NCI-H2029 (cell line): ENCODE measurements around the gene TMTC1.

Experiments
- DNase-seq: peaks from one replicate; lab custom pipeline; 2025; lab: John Stamatoyannopoulos, UW

TMTC1 gene

DNA sequence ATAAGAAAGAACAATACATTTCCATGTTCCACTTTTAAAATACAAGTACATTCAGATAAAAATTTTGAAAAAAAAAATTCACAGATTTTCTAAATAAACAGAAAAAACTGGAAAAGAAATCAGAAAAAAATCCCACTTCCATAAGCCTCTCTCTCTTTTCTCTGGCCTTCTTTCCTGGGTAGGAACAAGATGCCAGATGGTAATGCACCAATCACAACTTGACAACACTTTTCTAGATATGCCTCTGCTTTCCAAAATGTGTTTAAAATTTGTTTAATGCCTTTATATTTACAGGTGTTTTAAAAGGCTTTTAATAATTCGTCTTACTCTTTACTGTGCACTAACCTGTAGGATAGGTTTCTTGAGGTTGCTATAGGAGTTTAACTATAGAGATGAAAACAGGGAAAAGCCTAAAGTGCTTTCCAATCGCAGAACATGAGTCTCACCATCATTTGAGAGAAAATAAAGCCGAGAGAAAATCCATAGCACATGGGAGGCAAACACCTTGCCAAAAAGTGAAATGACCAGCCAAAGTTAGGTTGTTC, 74.2 kb downstream of the TMTC1 start:
- DNase-seq = no peak

GRCh38 chr12:29709054-29709453, 74.7 kb downstream of the TMTC1 start:
- no peak for DNase-seq

GRCh38 chr12:29707846-29708245, 75.9 kb downstream of the TMTC1 start:
- DNase-seq = no peak

DNA sequence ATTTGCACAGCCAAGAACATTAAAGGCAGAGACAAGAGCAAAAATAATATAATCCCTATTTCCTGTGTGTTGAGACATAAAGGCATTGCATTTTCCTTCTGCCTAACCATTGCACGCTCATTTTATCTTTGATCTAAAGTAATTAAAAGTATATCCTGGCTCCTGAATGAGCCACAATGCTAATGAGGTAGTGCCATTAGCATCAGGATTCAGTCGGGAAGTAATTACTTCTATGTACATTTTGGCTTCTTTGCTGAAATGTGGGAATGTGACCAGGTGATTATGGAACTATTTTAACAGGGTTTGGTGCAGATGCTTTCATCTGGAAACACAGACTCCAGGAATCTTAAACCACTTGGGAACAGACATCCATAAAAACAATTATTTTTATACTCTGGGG, 77.4 kb downstream of the TMTC1 start:
- no peak for DNase-seq

GRCh38 chr12:29703528-29703927, 80.2 kb downstream of the TMTC1 start:
- no peak for DNase-seq

- DNase-seq = no peak
Measured at GRCh38 chr12:29702972-29703371, 80.8 kb downstream of the TMTC1 start.

DNA sequence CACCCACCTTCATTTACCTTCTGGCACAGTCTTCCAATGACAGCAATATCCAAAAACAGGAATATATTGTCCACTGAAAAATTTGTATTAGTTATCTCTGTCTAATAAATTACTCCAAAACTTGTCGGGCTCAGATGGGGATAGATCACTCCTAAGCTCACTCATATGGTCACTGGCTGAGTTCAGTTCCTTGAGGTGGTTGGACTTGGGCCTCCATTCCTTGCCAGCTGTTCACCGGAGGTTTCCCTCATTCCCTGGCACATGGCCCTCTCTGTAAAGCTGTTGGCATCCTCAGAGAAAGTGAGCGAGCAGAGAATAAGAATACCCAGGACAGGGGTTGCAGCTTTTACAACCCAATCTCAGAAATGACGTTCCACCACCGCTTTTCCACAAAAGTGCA, 81.5 kb downstream of the TMTC1 start:
- DNase-seq = no peak

DNA sequence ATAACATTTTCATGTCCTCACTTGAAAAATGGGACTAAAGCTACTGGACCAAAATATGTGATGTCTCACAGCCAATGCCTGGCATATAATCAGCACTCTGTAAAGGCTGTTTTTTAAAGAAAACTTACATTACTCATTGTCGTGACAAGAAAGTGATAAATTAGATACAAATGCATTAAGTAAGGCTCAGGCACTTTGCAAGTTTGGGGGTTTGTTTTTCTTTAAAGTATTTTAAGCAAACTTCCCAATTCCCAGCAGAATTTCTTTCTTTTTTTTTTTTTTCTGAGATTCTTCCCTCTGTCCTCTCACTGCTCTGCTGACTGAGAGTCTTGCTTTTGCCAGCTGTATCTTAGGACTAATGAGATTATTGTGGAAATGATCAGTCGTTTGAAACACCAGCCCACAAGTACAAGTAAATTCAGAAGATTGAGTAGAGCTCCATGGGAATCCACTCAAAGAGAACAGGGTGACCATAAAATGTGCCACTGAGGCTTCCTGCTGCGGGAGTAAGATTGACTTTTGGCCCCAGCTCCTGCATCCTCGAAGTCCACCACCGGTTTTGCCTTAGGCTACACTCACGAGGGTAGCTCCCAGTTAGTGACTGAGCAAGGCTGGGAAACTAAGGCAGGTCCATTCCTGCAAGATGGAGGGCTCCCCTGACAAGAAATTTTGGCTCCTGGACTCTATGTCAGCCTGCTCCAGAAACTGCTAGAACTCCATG, 82.8 kb downstream of the TMTC1 start:
- no peak for DNase-seq

GRCh38 chr12:29698756-29699155, 85.0 kb downstream of the TMTC1 start:
- no peak for DNase-seq

GRCh38 chr12:29695800-29696199, 87.9 kb downstream of the TMTC1 start:
- no peak for DNase-seq

DNA sequence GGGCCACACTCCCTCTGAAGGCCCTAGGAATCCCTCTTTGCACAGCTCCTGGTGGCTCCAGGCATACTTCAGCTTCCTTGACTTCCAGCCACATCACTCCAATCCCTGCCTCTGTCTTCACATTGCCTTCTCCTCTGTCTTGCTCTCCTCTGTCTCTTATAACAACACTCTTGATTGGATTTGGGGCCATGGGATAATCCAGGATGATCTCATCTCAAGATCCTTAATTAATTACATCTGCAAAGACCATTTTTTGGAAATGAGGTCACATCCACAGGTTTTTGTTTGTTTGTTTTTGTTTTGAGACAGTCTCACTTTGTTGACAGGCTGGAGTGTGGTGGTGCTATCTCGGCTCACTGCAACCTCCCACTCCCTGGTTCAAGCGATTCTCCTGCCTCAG, 88.7 kb downstream of the TMTC1 start:
- no peak for DNase-seq

GRCh38 chr12:29694002-29694401, 89.7 kb downstream of the TMTC1 start:
- DNase-seq = no peak

GRCh38 chr12:29692237-29692636, 91.5 kb downstream of the TMTC1 start:
- no peak for DNase-seq

- no peak for DNase-seq
Measured at GRCh38 chr12:29691161-29691854, 92.4 kb downstream of the TMTC1 start.

DNA sequence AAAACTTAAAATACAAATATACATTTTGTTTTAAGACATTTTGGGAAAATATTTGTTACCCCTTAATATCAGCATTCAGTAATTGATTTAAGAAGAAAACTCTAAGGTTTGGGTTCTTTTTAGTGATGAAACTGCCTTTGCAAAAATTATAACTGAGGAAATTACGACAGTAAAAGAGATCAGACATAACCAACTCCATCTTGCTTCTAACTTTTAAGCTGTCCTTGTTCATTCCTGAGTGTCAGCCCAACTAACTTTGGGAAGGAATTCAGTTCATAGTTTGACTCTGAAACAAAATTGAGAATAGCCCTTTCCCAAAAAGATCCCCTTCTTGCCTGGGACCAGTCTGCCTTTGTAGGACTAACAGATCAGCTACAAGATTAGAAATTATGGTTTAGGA, 93.0 kb downstream of the TMTC1 start:
- DNase-seq = no peak

DNA sequence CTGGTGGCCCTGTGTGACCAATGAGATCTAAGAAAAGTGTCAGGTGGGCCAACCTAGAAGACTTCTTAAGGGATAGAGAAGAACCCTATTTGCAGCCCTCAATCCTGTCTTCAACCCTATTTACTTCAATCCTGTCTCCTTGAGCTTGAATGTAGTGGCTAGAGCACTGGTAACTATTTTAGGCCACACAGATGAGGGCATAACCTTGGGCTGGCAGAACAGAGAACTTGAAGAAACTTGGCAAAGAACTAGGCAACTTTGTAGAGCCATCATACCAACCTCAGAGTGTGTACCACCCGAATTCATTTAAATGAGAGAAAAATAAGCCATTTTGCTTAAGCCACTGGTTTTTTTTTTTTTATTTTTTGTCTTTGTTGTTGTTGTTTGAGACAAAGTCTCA, 94.8 kb downstream of the TMTC1 start:
- no peak for DNase-seq

DNA sequence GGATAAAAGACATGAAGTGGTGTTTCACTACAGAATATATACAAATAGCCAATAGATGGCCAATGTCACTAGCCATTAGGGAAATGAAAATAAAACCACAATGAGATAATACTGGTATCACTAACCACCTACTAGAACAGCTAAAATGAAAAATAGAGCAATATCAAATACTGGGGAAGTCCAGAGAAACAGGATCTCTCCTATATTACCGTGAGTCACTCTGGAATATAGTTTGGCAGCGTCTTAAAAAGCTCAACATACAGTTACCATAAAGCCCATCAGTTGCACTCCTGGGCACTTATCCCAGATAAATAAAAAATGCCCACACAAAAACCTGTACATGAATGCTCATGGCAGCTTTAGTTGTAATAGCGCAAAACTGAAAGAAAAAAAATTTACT, 101.7 kb downstream of the TMTC1 start:
- DNase-seq = no peak

GRCh38 chr12:29681370-29681769, 102.4 kb downstream of the TMTC1 start:
- DNase-seq = no peak

DNA sequence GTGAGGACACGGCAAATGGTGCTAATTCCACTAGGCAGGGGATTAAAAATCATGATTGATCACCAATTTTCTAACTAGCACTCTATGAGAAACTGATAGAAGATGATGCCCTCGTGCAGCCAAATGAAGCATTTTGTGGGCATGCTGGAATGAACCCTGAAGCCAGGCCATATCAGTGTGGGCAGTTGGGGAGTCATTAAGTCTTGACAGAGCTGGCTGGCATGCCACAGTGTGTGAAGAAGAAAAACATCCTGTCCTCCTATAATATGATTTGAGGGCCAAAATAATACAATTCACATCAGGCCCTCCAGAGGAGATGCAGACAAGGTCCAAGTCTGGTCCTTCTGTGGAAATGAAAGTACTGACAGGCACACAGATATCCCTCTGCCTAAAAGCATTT, 107.1 kb downstream of the TMTC1 start:
- no peak for DNase-seq

DNA sequence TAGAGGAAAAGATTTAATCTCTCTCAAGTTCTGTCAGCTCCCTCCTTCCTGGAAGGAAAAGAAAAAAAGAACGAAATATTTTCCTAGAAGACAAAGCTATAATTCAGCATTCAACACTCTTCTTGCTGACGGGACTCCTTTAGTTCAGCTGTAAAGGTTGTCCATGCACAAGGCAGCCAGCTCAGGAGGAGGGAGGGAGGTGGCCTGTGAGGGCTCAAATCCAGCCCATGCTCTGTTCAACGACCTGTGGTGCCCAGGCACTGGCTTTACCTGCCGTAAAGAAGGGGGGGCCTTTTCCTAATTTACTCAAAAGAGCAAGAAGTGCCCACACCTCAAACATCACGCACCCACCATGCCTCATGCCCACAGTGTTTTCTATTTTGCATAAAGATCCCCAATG, 109.3 kb downstream of the TMTC1 start:
- no peak for DNase-seq

GRCh38 chr12:29673346-29673745, 110.4 kb downstream of the TMTC1 start:
- DNase-seq = no peak

GRCh38 chr12:29672580-29672979, 111.2 kb downstream of the TMTC1 start:
- DNase-seq = no peak

DNA sequence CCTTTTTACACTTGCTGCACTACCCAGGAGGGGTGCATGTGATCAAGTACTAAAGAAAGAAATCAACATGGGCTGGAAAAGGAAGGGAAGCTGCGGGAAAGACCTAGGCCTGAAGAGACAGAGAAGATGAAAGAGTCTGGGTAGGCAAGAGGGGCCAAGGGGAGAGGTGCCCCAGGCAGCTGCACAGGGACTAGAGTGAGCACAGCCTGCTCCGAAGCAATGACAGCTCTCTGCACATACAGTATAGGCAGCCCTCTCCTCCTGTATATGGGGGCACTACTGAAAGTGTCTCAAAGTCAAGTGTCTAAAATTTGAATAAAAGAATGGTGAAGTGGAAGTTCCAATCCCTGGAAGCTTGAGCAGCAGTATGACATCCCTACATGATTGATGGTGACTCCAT, 112.0 kb downstream of the TMTC1 start:
- no peak for DNase-seq

GRCh38 chr12:29667011-29667410, 116.7 kb downstream of the TMTC1 start:
- DNase-seq = no peak
